HEK293 (cell line): Measurements from ENCODE around the gene HBA1.

Experiments used
- CTCF ChIA-PET: fragments of 350-600 bp; formaldehyde crosslinking; extraction: SDS; loops from one replicate; lab custom pipeline; 2021; ENCODE audit warnings: antibody characterized with exemption; lab: Yijun Ruan, JAX
- POLR2A ChIA-PET: fragments of 300-600 bp; formaldehyde crosslinking; extraction: SDS; loops from one replicate; lab custom pipeline; 2020; ENCODE audit warnings: antibody characterized with exemption, inconsistent platforms; lab: Yijun Ruan, JAX
- H3K27ac ChIP-seq: fragments of 200-500 bp; sonication (Bioruptor generic); 2 replicates; pipeline ENCODE4 v1.5.1; 2014; ENCODE audit warnings: low read depth, low read length, control low read depth, inconsistent platforms; ENCODE audit errors: extremely low read depth
- H3K36me3 ChIP-seq, 2 experiments: fragments of 200-500 bp in 1 of 2; sonication (Bioruptor generic) in 1 of 2; 1 replicate in 1 of 2; 2 replicates in 1 of 2; pipeline ENCODE4 v1.5.1; 2014 to 2017; ENCODE audit warnings: inconsistent platforms in 2 of 2, low read length in 2 of 2; ENCODE audit not compliant: control insufficient read depth in 2 of 2, insufficient read depth in 1 of 2
- H3K4me1 ChIP-seq: fragments of 200-500 bp; sonication (Bioruptor generic); 2 replicates; pipeline ENCODE4 v1.5.1; 2014; ENCODE audit warnings: mild to moderate bottlenecking, low read length, inconsistent platforms; ENCODE audit not compliant: control insufficient read depth, insufficient read depth
- H3K4me3 ChIP-seq: 2 replicates; pipeline ENCODE4 v1.5.1; 2011; ENCODE audit warnings: low read depth, mild to moderate bottlenecking, control low read depth, low read length, moderate library complexity
- H3K9me3 ChIP-seq: fragments of 200-500 bp; sonication (Bioruptor generic); 2 replicates; pipeline ENCODE4 v1.5.1; 2014; ENCODE audit warnings: low read depth, low read length, inconsistent platforms; ENCODE audit not compliant: control insufficient read depth, insufficient read depth
- EGR2 ChIP-seq: fragments of 450-650 bp; formaldehyde crosslinking; IDR thresholded peaks from 2 replicates; pipeline ENCODE4 v1.5.1; 2016; ENCODE audit warnings: low read depth, missing biosample characterization, missing genetic modification characterization
- KLF8 ChIP-seq: fragments of 450-650 bp; formaldehyde crosslinking; IDR thresholded peaks from 2 replicates; pipeline ENCODE4 v1.5.1; 2016; ENCODE audit warnings: missing biosample characterization, missing genetic modification characterization
- MZF1 ChIP-seq: fragments of 450-650 bp; formaldehyde crosslinking; IDR thresholded peaks from 2 replicates; pipeline ENCODE4 v1.5.1; 2017; ENCODE audit warnings: missing biosample characterization, missing genetic modification characterization, borderline replicate concordance
- REPIN1 ChIP-seq: fragments of 450-650 bp; formaldehyde crosslinking; IDR thresholded peaks from 2 replicates; pipeline ENCODE4 v1.5.1; 2017; ENCODE audit warnings: missing biosample characterization, missing genetic modification characterization, low read depth
- TRIM28 ChIP-seq: IDR thresholded peaks from 2 replicates; pipeline ENCODE4 v1.6.1; 2011; ENCODE audit warnings: low read length, control low read depth, borderline replicate concordance
- ZFP37 ChIP-seq: fragments of 450-650 bp; formaldehyde crosslinking; IDR thresholded peaks from 2 replicates; pipeline ENCODE4 v1.5.1; 2016; ENCODE audit warnings: missing biosample characterization, missing genetic modification characterization
- ZFP69B ChIP-seq: fragments of 450-650 bp; formaldehyde crosslinking; IDR thresholded peaks from 2 replicates; pipeline ENCODE4 v1.5.1; 2016; ENCODE audit warnings: missing biosample characterization, missing genetic modification characterization
- ZNF132 ChIP-seq: fragments of 450-650 bp; formaldehyde crosslinking; IDR thresholded peaks from 2 replicates; pipeline ENCODE4 v1.5.1; 2017; ENCODE audit warnings: missing biosample characterization, missing genetic modification characterization, borderline replicate concordance
- ZNF148 ChIP-seq: fragments of 450-650 bp; formaldehyde crosslinking; IDR thresholded peaks from 2 replicates; pipeline ENCODE4 v1.5.0; 2017; ENCODE audit warnings: missing biosample characterization, missing genetic modification characterization, borderline replicate concordance
- ZNF280D ChIP-seq: fragments of 450-650 bp; formaldehyde crosslinking; IDR thresholded peaks from 2 replicates; pipeline ENCODE4 v1.5.1; 2016; ENCODE audit warnings: missing biosample characterization, missing genetic modification characterization
- ZNF292 ChIP-seq: fragments of 450-650 bp; formaldehyde crosslinking; IDR thresholded peaks from 2 replicates; pipeline ENCODE4 v1.5.1; 2016; ENCODE audit warnings: low read depth, missing biosample characterization, missing genetic modification characterization, borderline replicate concordance
- ZNF302 ChIP-seq: fragments of 450-650 bp; formaldehyde crosslinking; IDR thresholded peaks from 2 replicates; pipeline ENCODE4 v1.5.1; 2016; ENCODE audit warnings: missing biosample characterization, missing genetic modification characterization, low read depth
- ZNF335 ChIP-seq: fragments of 450-650 bp; formaldehyde crosslinking; conservative IDR thresholded peaks from 2 replicates; pipeline ENCODE4 v1.5.1; 2016; ENCODE audit warnings: missing biosample characterization, missing genetic modification characterization
- ZNF423 ChIP-seq: fragments of 450-650 bp; formaldehyde crosslinking; IDR thresholded peaks from 2 replicates; pipeline ENCODE4 v1.5.1; 2016; ENCODE audit warnings: missing biosample characterization, missing genetic modification characterization
- ZNF510 ChIP-seq: fragments of 450-650 bp; formaldehyde crosslinking; IDR thresholded peaks from 2 replicates; pipeline ENCODE4 v1.5.1; 2018; ENCODE audit warnings: mild to moderate bottlenecking, missing genetic modification characterization, missing biosample characterization; ENCODE audit not compliant: insufficient replicate concordance
- ZNF585B ChIP-seq: fragments of 450-650 bp; formaldehyde crosslinking; IDR thresholded peaks from 2 replicates; pipeline ENCODE4 v1.5.1; 2016; ENCODE audit warnings: missing biosample characterization, missing genetic modification characterization
- ZNF621 ChIP-seq: fragments of 450-650 bp; formaldehyde crosslinking; IDR thresholded peaks from 2 replicates; pipeline ENCODE4 v1.5.1; 2017; ENCODE audit warnings: missing biosample characterization, missing genetic modification characterization
- ZNF626 ChIP-seq: fragments of 450-650 bp; sonication (Bioruptor Pico); formaldehyde crosslinking; IDR thresholded peaks from 2 replicates; pipeline ENCODE4 v1.5.1; 2018; ENCODE audit warnings: missing biosample characterization, missing genetic modification characterization, inconsistent platforms
- ZNF654 ChIP-seq: fragments of 450-650 bp; formaldehyde crosslinking; IDR thresholded peaks from 2 replicates; pipeline ENCODE4 v1.5.1; 2016; ENCODE audit warnings: low read depth, missing biosample characterization, missing genetic modification characterization
- ZNF843 ChIP-seq: fragments of 450-650 bp; formaldehyde crosslinking; IDR thresholded peaks from 2 replicates; pipeline ENCODE4 v1.5.1; 2016; ENCODE audit warnings: missing biosample characterization, missing genetic modification characterization
- TF ChIP-seq, protein P1 (sequence below): fragments of 450-650 bp; formaldehyde crosslinking; IDR thresholded peaks from 2 replicates; pipeline ENCODE4 v1.5.1; 2016; ENCODE audit warnings: missing biosample characterization, missing genetic modification characterization
- TF ChIP-seq, protein P2 (sequence below): fragments of 450-650 bp; formaldehyde crosslinking; IDR thresholded peaks from 2 replicates; pipeline ENCODE4 v1.5.1; 2017; ENCODE audit warnings: missing biosample characterization, missing genetic modification characterization

HBA1 gene

DNA sequence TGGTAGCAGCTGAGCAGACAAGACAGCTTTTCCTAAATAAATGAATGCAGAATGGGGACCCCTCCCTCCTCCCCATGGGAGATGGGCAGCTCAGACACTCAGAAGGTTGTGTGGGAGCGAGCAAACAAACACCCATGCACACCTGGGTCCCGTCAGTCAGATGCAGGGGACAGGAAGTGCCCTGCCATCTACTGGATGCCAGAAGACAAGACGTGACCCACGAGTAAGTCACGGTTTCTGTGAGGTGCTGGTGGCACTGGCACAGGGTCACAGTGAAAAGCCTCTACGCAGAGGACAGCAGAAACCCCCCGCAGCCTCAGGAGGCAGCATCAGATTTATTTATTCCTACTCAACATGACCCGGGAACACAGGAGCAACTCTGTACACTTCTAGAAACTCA, 12.2 kb downstream of the HBA1 start:
- TF ChIP-seq ZNF585B (tag by site-specific recombination) (no peak), EGR2 (peak; percentile 40; the same call in 1 of the 2 replicates), KLF8 (tag by site-specific recombination) (no peak), ZNF302 (tag by site-specific recombination) (no peak), ZFP69B (tag by site-specific recombination) (no peak)
- TF ChIP-seq, protein P1, sequence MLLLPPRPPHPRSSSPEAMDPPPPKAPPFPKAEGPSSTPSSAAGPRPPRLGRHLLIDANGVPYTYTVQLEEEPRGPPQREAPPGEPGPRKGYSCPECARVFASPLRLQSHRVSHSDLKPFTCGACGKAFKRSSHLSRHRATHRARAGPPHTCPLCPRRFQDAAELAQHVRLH (tag by site-specific recombination): no peak
- TF ChIP-seq, protein P2, sequence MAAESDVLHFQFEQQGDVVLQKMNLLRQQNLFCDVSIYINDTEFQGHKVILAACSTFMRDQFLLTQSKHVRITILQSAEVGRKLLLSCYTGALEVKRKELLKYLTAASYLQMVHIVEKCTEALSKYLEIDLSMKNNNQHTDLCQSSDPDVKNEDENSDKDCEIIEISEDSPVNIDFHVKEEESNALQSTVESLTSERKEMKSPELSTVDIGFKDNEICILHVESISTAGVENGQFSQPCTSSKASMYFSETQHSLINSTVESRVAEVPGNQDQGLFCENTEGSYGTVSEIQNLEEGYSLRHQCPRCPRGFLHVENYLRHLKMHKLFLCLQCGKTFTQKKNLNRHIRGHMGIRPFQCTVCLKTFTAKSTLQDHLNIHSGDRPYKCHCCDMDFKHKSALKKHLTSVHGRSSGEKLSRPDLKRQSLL (tag by site-specific recombination): no peak
- Histone ChIP-seq H3K4me1 (no peaks in the 10 kb centered on the region), H3K36me3 (peaks cover 29 to 74% of the 10 kb centered on the region in 2 experiments; a peak in 2 of 3 replicates), H3K9me3 (no peaks in the 10 kb centered on the region), H3K4me3 (no peak overlapping the region), H3K27ac (no peak overlapping the region)
- CTCF ChIA-PET: interaction anchor here (0.6 to 1.5 kb wide), 3 partner anchors 82 to 250 kb away, joined by 3 to 7 read pairs (median 6); no protein-coding TSS in a partner anchor
- POLR2A ChIA-PET: no interaction called here

DNA sequence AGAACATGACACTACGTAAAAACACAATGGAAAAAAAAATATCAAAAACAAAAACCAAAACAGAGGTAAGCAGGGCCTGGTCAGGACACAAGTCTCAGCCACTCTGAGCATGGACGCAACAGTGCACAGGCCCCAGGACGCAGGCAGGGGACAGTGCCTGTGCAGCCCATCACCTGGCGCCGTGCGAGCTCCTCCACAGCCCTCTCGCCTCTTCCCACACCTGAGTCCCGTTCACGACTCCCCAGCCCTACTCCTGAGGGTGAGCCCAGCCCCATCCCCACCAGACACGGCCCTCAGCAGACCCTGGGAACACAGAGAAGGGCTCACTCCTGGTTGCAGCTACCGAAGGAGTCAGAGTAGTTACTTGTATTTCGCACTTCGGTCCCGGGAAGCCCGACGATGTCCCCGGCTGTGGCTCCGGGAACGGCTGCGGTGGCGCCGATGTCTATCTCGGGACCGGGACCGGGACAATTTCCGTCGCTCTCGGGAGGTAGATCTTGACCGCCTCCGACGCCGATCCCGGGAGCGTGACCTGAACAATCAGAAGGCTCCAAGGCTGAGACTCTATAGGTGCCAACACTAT, 13.2 kb downstream of the HBA1 start:
- ChIA-PET CTCF (interaction anchor here (0.5 kb wide), 1 partner anchor 17 kb away, joined by 3 read pairs; no protein-coding TSS in a partner anchor), POLR2A (no interaction called here)
- no peaks in the 10 kb centered on the region for H3K4me1 ChIP-seq
- peaks cover 35 to 78% of the 10 kb centered on the region in 2 experiments; a peak in 2 of 3 replicates for H3K36me3 ChIP-seq
- H3K27ac ChIP-seq: no peak overlapping the region
- H3K4me3 ChIP-seq: no peak overlapping the region
- TF ChIP-seq ZNF626 (tag by site-specific recombination): no peak
- TF ChIP-seq ZNF280D: no peak
- no peak for TF ChIP-seq REPIN1 (tag by site-specific recombination)
- no peak for TF ChIP-seq ZNF654 (tag by site-specific recombination)
- TF ChIP-seq ZNF510 (tag by site-specific recombination): no peak
- no peak for TF ChIP-seq ZNF335 (tag by site-specific recombination)
- no peak for TF ChIP-seq TRIM28
- no peak for TF ChIP-seq ZNF621
- no peak for TF ChIP-seq ZNF843 (tag by site-specific recombination)
- no peak for TF ChIP-seq ZFP37 (tag by site-specific recombination)
- no peak for TF ChIP-seq ZNF292 (tag by site-specific recombination)
- TF ChIP-seq ZNF132 (tag by site-specific recombination): no peak
- no peak for TF ChIP-seq MZF1 (tag by site-specific recombination)
- no peak for TF ChIP-seq ZNF423 (tag by site-specific recombination)
- TF ChIP-seq ZNF148 (tag by site-specific recombination): no peak
- no peaks in the 10 kb centered on the region for H3K9me3 ChIP-seq
